ENCODE data around the gene TIGIT.
A peak's percentile ranks its signal among the peaks of the same experiment; 100 is the strongest.

TIGIT gene

DNA sequence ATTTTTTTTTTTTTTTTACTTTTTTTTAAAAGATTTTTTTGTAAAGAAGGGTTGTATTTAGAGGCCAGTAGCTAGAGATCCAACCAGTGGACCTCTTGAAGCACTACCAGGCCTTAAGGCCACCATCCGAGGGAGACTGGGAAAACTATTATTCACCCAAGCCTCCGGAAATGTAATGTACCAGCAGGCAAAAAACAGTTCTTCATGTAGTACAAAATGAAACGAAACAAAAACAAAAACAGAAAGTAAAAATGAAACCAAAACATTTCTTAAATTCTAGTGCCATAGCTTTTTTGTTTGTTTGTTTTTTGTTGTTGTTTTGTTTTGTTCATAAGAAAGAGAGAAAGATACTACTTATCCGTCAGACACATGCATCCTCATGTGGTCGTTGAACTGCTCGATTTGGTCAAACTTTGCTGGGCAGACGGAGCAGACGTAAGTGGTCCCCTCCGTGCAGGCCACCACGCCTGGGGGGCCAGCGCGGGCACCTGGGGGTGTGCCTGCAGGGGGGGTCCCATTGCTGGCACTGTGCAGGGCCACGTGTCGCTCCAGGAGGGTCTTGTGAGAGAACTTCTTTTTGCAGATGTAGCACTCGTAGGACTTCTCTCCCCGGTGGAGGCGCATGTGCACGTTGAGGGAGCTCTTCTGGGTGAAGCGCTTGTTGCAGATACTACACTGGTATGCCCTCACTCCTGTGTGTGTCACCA is 45.0 kb downstream of the TIGIT start:
- Histone ChIP-seq H3K27ac (ENCODE audit: insufficient read depth, low read length, poor library complexity, severe bottlenecking) (peak overlapping the region; percentile 28), H3K27me3 (replicated peaks; ENCODE audit: control insufficient read depth, insufficient read depth, low read length, poor library complexity, severe bottlenecking) (no peaks in the 10 kb centered on the region), H3K36me3 (ENCODE audit: control insufficient read depth, insufficient read depth, low read length) (no peaks in the 10 kb centered on the region), H3K4me1 (ENCODE audit: control insufficient read depth, insufficient read depth, low read length, poor library complexity, severe bottlenecking) (no peaks in the 10 kb centered on the region), H3K9me3 (ENCODE audit: control insufficient read depth, low read length) (no peaks in the 10 kb centered on the region), H3K4me3 (ENCODE audit: insufficient read depth, low read depth, low read length, poor library complexity, severe bottlenecking) (no peak overlapping the region)
- no peak for DNase-seq

DNA sequence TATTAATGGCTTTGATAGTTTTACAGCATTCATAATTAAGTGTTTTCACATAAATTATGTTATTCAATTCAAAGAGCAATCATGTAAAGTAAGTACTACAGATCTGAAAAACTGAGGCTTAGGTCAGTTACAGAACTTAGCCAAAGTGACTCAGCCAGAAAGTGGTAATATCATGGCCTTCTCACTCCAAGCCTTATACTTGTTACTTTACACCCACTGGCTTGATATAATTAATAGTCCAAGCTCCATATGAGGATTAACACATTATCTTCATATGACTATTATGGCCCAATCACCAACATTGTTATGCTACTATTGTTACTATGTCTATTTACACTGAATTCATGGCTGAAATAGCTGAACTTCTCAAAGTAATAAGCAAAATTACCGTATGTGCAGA is 50.7 kb downstream of the TIGIT start:
- Histone ChIP-seq H3K36me3 (ENCODE audit: control insufficient read depth, insufficient read depth, low read length) (no peaks in the 10 kb centered on the region), H3K9me3 (ENCODE audit: control insufficient read depth, low read length) (no peaks in the 10 kb centered on the region), H3K27me3 (replicated peaks; ENCODE audit: control insufficient read depth, insufficient read depth, low read length, poor library complexity, severe bottlenecking) (no peaks in the 10 kb centered on the region), H3K27ac (ENCODE audit: insufficient read depth, low read length, poor library complexity, severe bottlenecking) (no peak overlapping the region), H3K4me1 (ENCODE audit: control insufficient read depth, insufficient read depth, low read length, poor library complexity, severe bottlenecking) (no peaks in the 10 kb centered on the region), H3K4me3 (ENCODE audit: insufficient read depth, low read depth, low read length, poor library complexity, severe bottlenecking) (no peak overlapping the region)
- DNase-seq: no peak

DNA sequence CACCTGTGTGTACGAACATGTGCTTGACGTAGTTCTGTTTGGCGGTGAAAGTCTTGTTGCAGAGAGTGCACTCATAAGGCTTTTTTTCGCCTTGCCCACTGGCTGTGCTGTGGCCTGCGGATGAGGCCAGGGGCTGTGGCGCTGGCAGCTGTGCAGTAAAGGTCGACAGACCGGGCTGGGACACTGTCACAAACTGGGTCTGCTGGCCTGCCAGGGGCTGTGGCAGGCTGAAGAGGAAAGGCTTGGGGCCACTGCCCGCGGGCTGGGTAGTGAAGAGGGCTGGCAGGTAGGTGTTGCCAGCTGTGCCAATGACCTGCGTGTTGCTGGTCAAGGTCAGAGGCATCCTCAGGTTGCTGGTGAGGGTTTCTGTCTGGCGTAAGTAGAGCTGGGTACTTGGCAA is 56.4 kb downstream of the TIGIT start:
- Histone ChIP-seq H3K9me3 (ENCODE audit: control insufficient read depth, low read length) (no peaks in the 10 kb centered on the region), H3K4me1 (ENCODE audit: control insufficient read depth, insufficient read depth, low read length, poor library complexity, severe bottlenecking) (no peaks in the 10 kb centered on the region), H3K27ac (ENCODE audit: insufficient read depth, low read length, poor library complexity, severe bottlenecking) (no peak overlapping the region), H3K4me3 (ENCODE audit: insufficient read depth, low read depth, low read length, poor library complexity, severe bottlenecking) (no peak overlapping the region), H3K36me3 (ENCODE audit: control insufficient read depth, insufficient read depth, low read length) (peaks cover 7% of the 10 kb centered on the region), H3K27me3 (replicated peaks; ENCODE audit: control insufficient read depth, insufficient read depth, low read length, poor library complexity, severe bottlenecking) (no peaks in the 10 kb centered on the region)
- no peak for DNase-seq

DNA sequence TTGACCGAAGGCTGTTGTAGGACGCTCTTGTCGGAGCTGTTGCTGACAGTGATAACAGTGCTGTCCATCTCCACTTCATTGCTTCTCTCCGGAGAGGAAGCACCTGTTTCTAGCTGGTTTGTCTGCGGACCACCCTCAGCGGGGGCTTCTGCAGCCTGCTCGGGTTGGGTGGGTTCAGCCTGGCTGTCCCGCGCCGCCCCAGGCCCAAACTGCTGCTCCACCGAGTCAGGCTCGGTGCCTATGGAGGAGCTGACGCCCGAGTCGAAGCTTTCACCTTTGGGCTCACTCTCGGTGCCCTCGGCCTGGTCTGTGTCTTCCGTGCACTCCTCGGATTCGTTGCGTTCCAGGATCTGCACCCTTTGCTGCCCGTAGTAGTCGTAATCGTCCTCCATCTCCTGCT is 56.9 kb downstream of the TIGIT start:
- Histone ChIP-seq H3K36me3 (ENCODE audit: control insufficient read depth, insufficient read depth, low read length) (peaks cover 7% of the 10 kb centered on the region), H3K4me1 (ENCODE audit: control insufficient read depth, insufficient read depth, low read length, poor library complexity, severe bottlenecking) (no peaks in the 10 kb centered on the region), H3K4me3 (ENCODE audit: insufficient read depth, low read depth, low read length, poor library complexity, severe bottlenecking) (no peak overlapping the region), H3K9me3 (ENCODE audit: control insufficient read depth, low read length) (no peaks in the 10 kb centered on the region), H3K27me3 (replicated peaks; ENCODE audit: control insufficient read depth, insufficient read depth, low read length, poor library complexity, severe bottlenecking) (no peaks in the 10 kb centered on the region), H3K27ac (ENCODE audit: insufficient read depth, low read length, poor library complexity, severe bottlenecking) (no peak overlapping the region)
- no peak for DNase-seq

DNA sequence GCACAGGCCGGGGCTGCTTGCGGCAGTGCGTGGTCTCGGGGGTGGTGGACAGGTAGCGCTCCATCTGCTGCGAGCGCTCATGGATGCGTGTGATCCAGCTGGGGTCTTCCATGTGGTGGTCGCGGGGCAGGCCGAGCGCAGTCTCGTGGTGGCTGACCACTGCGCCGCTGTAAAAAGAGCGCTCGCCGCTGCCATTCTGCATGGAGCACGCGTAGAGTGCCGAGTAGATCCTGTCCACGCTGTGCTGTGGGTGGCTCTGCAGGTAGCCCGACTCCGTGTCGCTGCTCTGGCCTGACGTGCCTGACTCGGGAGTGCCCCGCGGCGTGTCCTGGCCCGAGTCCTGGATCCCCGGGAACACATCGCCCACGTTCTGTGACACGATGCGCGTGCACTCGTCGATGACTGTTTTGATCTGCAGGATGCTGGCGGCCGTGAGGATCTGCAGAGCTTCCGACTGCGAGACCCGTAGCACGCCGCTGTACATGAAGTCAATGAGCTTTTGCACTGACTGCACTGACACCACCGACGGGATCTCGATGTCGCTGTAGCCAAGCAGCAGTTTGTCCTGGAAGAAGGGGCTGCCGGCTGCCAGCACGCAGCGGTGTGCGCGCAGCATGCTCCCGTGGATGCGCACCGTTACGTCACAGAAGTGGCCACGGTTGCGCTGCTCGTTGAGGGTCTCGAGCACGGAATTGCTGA is 57.4 kb downstream of the TIGIT start:
- no peak for DNase-seq
- H3K27ac ChIP-seq (ENCODE audit: insufficient read depth, low read length, poor library complexity, severe bottlenecking): no peak overlapping the region
- no peaks in the 10 kb centered on the region for H3K27me3 ChIP-seq (replicated peaks; ENCODE audit: control insufficient read depth, insufficient read depth, low read length, poor library complexity, severe bottlenecking)
- no peak overlapping the region for H3K4me3 ChIP-seq (ENCODE audit: insufficient read depth, low read depth, low read length, poor library complexity, severe bottlenecking)
- H3K36me3 ChIP-seq (ENCODE audit: control insufficient read depth, insufficient read depth, low read length): peaks cover 7% of the 10 kb centered on the region
- no peaks in the 10 kb centered on the region for H3K4me1 ChIP-seq (ENCODE audit: control insufficient read depth, insufficient read depth, low read length, poor library complexity, severe bottlenecking)
- H3K9me3 ChIP-seq (ENCODE audit: control insufficient read depth, low read length): no peaks in the 10 kb centered on the region

DNA sequence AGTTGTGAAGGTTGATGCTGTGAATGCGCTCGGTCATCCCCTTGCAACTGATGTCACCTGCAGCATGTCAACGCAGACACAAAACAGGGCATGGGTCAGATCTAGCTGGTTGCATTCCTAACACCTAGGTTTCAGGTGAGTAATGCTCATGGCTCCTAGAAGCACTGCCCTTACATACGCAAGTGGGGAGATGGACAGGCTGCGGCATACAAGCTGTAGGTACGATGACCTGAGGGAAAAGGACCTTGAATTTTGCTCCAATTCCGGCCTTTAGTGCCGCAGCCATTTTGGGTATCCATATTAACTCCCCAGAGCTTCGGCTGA is 58.0 kb downstream of the TIGIT start:
- Histone ChIP-seq H3K9me3 (ENCODE audit: control insufficient read depth, low read length) (no peaks in the 10 kb centered on the region), H3K36me3 (ENCODE audit: control insufficient read depth, insufficient read depth, low read length) (peaks cover 7% of the 10 kb centered on the region), H3K27ac (ENCODE audit: insufficient read depth, low read length, poor library complexity, severe bottlenecking) (no peak overlapping the region), H3K4me3 (ENCODE audit: insufficient read depth, low read depth, low read length, poor library complexity, severe bottlenecking) (no peak overlapping the region), H3K4me1 (ENCODE audit: control insufficient read depth, insufficient read depth, low read length, poor library complexity, severe bottlenecking) (no peaks in the 10 kb centered on the region), H3K27me3 (replicated peaks; ENCODE audit: control insufficient read depth, insufficient read depth, low read length, poor library complexity, severe bottlenecking) (no peaks in the 10 kb centered on the region)
- DNase-seq: no peak

DNA sequence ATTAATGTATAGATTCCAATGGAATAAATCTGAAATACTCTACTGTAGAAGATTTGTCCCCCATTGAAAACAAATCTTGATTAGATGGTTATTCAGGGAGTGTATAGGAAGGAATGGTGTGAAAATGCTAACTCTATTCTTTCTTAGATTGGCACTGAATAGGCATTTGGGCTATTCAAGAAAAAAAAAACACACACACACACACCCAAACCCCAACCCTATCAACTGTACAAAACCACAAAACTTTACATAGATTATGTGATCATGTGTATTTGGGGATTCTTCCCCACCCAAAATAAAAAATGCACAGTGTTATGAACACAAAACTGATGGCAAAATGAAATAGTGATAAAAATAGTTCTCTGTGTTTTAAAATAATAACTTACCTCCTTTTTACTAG is 61.8 kb downstream of the TIGIT start:
- H3K27ac ChIP-seq (ENCODE audit: insufficient read depth, low read length, poor library complexity, severe bottlenecking): no peak overlapping the region
- no peak overlapping the region for H3K4me3 ChIP-seq (ENCODE audit: insufficient read depth, low read depth, low read length, poor library complexity, severe bottlenecking)
- peaks cover 1% of the 10 kb centered on the region for H3K36me3 ChIP-seq (ENCODE audit: control insufficient read depth, insufficient read depth, low read length)
- H3K9me3 ChIP-seq (ENCODE audit: control insufficient read depth, low read length): no peaks in the 10 kb centered on the region
- H3K4me1 ChIP-seq (ENCODE audit: control insufficient read depth, insufficient read depth, low read length, poor library complexity, severe bottlenecking): no peaks in the 10 kb centered on the region
- DNase-seq: no peak
- H3K27me3 ChIP-seq (replicated peaks; ENCODE audit: control insufficient read depth, insufficient read depth, low read length, poor library complexity, severe bottlenecking): no peaks in the 10 kb centered on the region

DNA sequence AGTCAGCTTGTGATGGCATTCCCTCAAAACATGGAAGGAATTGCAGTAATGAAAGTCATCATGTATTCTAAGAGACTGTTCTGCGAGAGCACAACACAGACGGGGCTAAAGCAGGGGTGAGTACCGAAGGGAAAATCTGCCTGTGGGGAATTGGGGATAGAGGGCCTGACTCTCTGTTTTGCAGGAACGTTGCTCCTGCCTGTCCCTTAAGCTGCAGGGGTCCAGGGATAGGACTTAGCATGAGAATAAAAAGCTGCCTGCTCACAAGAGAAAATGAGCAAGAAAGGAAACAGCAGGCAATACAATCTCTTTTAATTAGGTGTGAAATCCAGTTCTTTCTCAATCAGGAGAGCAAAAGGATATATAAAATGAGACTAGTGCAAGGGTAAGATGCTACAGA is 62.2 kb downstream of the TIGIT start:
- no peaks in the 10 kb centered on the region for H3K36me3 ChIP-seq (ENCODE audit: control insufficient read depth, insufficient read depth, low read length)
- no peak for DNase-seq
- H3K27ac ChIP-seq (ENCODE audit: insufficient read depth, low read length, poor library complexity, severe bottlenecking): no peak overlapping the region

DNA sequence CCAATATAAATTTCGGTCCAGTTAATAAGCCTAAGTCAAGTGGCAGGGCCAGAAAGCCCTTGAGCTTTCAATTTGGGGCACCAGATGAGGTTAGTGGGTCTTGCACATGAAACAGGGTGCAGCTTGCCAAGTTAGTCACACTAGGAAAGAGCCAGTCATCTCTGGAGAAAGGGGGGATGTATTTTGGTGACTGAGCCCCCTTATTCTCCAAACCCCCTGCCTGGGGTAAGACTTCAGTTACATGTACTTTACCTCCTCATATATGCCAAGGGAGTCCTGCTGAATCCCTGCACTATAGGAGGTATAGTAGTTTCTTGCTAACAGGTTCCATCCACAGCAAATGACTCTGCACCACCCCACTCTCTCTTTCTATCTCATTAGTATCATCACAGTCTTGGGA is 62.7 kb downstream of the TIGIT start:
- H3K9me3 ChIP-seq (ENCODE audit: control insufficient read depth, low read length): no peaks in the 10 kb centered on the region
- H3K27me3 ChIP-seq (replicated peaks; ENCODE audit: control insufficient read depth, insufficient read depth, low read length, poor library complexity, severe bottlenecking): no peaks in the 10 kb centered on the region
- DNase-seq: no peak

More for the DNA sequence above, 62.2 kb downstream of the TIGIT start:
- Histone ChIP-seq H3K4me1 (ENCODE audit: control insufficient read depth, insufficient read depth, low read length, poor library complexity, severe bottlenecking) (no peaks in the 10 kb centered on the region), H3K4me3 (ENCODE audit: insufficient read depth, low read depth, low read length, poor library complexity, severe bottlenecking) (no peak overlapping the region), H3K27me3 (replicated peaks; ENCODE audit: control insufficient read depth, insufficient read depth, low read length, poor library complexity, severe bottlenecking) (no peaks in the 10 kb centered on the region), H3K9me3 (ENCODE audit: control insufficient read depth, low read length) (no peaks in the 10 kb centered on the region)

More for the DNA sequence above, 62.7 kb downstream of the TIGIT start:
- Histone ChIP-seq H3K27ac (ENCODE audit: insufficient read depth, low read length, poor library complexity, severe bottlenecking) (no peak overlapping the region), H3K4me3 (ENCODE audit: insufficient read depth, low read depth, low read length, poor library complexity, severe bottlenecking) (no peak overlapping the region), H3K4me1 (ENCODE audit: control insufficient read depth, insufficient read depth, low read length, poor library complexity, severe bottlenecking) (no peaks in the 10 kb centered on the region), H3K36me3 (ENCODE audit: control insufficient read depth, insufficient read depth, low read length) (no peaks in the 10 kb centered on the region)

Data from effector memory CD4-positive, alpha-beta T cell (primary cell).